ENCODE measurements around the gene ERGIC3.

DNA sequence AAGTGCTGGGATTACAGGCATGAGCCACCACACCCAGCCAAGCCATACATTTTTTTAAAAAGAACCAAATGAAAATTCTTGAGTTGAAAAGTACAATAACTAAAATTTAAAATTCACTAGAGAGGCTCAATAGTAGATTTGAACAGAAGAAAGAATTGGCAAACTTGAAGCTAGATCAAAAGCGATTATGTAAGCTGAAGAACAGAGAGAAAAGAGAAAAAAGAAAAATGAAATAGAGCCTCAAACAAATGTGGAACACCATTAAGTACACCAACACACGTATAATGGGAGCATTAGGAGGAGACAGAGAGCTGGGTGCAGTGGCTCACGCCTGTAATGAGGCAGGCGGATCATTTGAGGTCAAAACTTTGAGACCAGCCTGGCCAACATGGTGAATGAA, 31.0 kb downstream of the ERGIC3 start:
- TF ChIP-seq, protein P1, sequence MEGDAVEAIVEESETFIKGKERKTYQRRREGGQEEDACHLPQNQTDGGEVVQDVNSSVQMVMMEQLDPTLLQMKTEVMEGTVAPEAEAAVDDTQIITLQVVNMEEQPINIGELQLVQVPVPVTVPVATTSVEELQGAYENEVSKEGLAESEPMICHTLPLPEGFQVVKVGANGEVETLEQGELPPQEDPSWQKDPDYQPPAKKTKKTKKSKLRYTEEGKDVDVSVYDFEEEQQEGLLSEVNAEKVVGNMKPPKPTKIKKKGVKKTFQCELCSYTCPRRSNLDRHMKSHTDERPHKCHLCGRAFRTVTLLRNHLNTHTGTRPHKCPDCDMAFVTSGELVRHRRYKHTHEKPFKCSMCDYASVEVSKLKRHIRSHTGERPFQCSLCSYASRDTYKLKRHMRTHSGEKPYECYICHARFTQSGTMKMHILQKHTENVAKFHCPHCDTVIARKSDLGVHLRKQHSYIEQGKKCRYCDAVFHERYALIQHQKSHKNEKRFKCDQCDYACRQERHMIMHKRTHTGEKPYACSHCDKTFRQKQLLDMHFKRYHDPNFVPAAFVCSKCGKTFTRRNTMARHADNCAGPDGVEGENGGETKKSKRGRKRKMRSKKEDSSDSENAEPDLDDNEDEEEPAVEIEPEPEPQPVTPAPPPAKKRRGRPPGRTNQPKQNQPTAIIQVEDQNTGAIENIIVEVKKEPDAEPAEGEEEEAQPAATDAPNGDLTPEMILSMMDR (IDR thresholded peaks at IDR 0.05) = no peak
- TF ChIP-seq POLR2A (IDR thresholded peaks at IDR 0.05) = no peak

All from heart left ventricle (tissue), 13 donors.